Psoas muscle (tissue), 8 donors: Measurements from ENCODE around the gene PXK. TPM values are rescaled to one million over a fixed set of nuclear protein-coding genes. Genes with fewer than 3 reads are reported as not detected.
A peak's percentile ranks its signal among the peaks of the same experiment; 100 is the strongest.

ENCODE experiments used
- ATAC-seq, 4 donors: fragments of 200-7000 bp; cut with Tn5 transposase; one replicate each; pipeline ENCODE4 v1.9.1; 2020; ENCODE audit warnings: moderate library complexity in 3 of 4, mild to moderate bottlenecking in 2 of 4
- DNase-seq, 2 donors: peaks; one replicate each; pipeline ENCODE4 v3.0.0-alpha.2; 2020
- H3K27ac ChIP-seq: fragments of 200-600 bp; one replicate; pipeline ENCODE4 v1.8.0; 2022
- H3K27me3 ChIP-seq, 3 donors: fragments of 200-600 bp in 1 of 3; one replicate each; pipeline versions ENCODE4 v1.6.1 to v1.8.0; 2013 to 2022; ENCODE audit warnings: low read length in 2 of 3, mild to moderate bottlenecking in 2 of 3, moderate library complexity in 1 of 3; ENCODE audit not compliant: insufficient read depth in 3 of 3
- H3K36me3 ChIP-seq, 2 donors: fragments of 200-600 bp in 1 of 2; one replicate each; pipeline versions ENCODE4 v1.6.1 to v1.8.0; 2013 to 2022; ENCODE audit warnings: low read depth in 1 of 2, mild to moderate bottlenecking in 1 of 2, moderate library complexity in 1 of 2; ENCODE audit not compliant: insufficient read depth in 1 of 2
- H3K4me1 ChIP-seq: fragments of 200-600 bp; one replicate; pipeline ENCODE4 v1.8.0; 2022
- H3K4me3 ChIP-seq: fragments of 200-600 bp; one replicate; pipeline ENCODE4 v1.8.0; 2022; ENCODE audit warnings: mild to moderate bottlenecking
- H3K9me3 ChIP-seq: fragments of 200-600 bp; one replicate; pipeline ENCODE4 v1.8.0; 2022
- WGBS, 3 donors: extraction: QIAGEN DNeasy Blood & Tissue Kit; methylation state at CpG; one replicate each; pipeline versions ENCODE4 v1.1.6 to v1.1.7; 2013; 5-methylcytosine and 5-hydroxymethylcytosine counted together
- intact Hi-C, 2 donors: fragments of 100-400 bp; cut with DNase I; formaldehyde crosslinking; loops; one replicate each; pipeline versions ENCODE4 v1.11.0 to v1.14.2; 2022
- polyA plus RNA-seq, 3 donors: library from polyadenylated mRNA; stranded (reverse); fragments of 200-250 nt; gene quantifications; one replicate each; pipeline ENCODE4 v1.2.3, GENCODE V29; 2013
- total RNA-seq, 4 donors: library from RNA; stranded (reverse); fragmentation: NEBNext Ultra II Directional in 2 of 4; extraction: Animal tissue kit (Norgen Biotek cat#: 25700) in 2 of 4; gene quantifications; one replicate each; pipeline versions ENCODE4 v1.2.1 to v1.2.4, GENCODE V29; 2021 to 2023
- TF ChIP-seq, protein P1 (sequence below): fragments of 200-600 bp; IDR thresholded peaks from one replicate; pipeline ENCODE4 v1.8.0; 2022; ENCODE audit warnings: antibody characterized with exemption
- donor health status: healthy with polysubstance abuse.
- donor health status: DM: no; HTN: no; CAD: no; lungs with moderate emphysema.
- donor health status: Bipolar disorder and iron deficiency.
- donor health status: healthy.
- donor health status: DM: yes; HTN: yes; CAD: no.
- donor health status: DM: no; HTN: no; CAD: no.
- donor health status: DM: no; HTN: no; CAD: no.
- donor health status: DM: yes; HTN: yes; CAD: no.

PXK gene
- total and polyA plus RNA-seq, 7 donors = 3.4 to 17.5 (median 15.5) TPM

DNA sequence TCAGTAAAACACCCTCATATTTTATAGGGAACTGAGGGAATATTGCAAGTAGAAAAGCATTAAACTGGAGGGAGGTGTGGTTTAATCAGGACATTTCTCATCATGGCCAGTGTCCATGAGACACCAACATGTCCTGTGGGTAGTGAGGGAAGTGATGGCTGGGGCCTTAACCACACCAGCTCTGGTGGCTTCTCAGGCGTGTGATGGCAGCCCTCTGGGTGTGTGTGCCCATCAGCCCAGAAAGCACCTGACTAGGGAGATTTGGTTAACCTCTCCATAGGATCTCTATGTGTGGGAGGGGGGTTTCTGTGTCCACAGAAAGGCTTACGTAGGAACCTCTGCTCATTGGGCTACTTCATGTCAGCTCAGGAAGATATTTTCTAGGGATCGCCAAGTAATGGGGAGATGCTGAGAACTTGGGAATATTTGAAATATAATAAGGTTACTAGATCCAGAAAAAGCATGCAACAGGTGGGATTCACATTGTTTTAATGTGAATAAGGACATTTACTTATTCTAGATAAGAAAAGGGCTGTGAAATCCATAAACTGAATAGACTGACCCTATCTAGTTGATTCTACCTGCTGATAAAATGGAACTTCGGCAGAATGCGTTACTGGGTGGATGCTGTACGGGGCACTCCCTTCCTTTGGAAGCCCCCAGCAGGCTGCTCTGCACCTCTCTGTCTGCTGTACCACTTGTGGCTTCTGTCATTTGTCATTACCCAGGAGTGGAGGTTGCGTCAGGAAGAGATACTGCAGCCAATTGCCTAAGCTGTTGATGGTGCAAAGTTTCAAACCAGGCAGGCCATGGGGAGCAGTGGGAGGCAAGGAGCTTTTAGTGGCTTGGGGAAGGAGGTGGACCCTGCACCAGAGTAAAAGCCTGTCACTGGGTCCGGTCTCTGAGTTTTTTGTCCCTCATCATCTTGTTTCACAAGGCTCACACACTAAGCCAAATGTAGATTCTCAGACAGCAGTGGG, 79.4 kb downstream of the PXK start:
- ATAC-seq = peak in 2 of 4 donors; percentile 43 to 52
- no peaks in the 10 kb centered on the region for H3K27me3 ChIP-seq
- no peak for DNase-seq
- no peak overlapping the region for H3K27ac ChIP-seq
- peaks cover 11 to 66% of the 10 kb centered on the region in 2 donors for H3K36me3 ChIP-seq
- H3K9me3 ChIP-seq = no peaks in the 10 kb centered on the region
- H3K4me3 ChIP-seq = no peak overlapping the region
- no peaks in the 10 kb centered on the region for H3K4me1 ChIP-seq
- intact Hi-C loops = loop anchor here (5.0 to 10.0 kb wide), 3 partner anchors 80 to 235 kb away; partner anchors contain the start of gene PXK (in 1 of the 2)
- 68 to 85% (median 78%) methylated on average over 8 of the region's 8 CpGs for WGBS, 3 donors
- TF ChIP-seq, protein P1, sequence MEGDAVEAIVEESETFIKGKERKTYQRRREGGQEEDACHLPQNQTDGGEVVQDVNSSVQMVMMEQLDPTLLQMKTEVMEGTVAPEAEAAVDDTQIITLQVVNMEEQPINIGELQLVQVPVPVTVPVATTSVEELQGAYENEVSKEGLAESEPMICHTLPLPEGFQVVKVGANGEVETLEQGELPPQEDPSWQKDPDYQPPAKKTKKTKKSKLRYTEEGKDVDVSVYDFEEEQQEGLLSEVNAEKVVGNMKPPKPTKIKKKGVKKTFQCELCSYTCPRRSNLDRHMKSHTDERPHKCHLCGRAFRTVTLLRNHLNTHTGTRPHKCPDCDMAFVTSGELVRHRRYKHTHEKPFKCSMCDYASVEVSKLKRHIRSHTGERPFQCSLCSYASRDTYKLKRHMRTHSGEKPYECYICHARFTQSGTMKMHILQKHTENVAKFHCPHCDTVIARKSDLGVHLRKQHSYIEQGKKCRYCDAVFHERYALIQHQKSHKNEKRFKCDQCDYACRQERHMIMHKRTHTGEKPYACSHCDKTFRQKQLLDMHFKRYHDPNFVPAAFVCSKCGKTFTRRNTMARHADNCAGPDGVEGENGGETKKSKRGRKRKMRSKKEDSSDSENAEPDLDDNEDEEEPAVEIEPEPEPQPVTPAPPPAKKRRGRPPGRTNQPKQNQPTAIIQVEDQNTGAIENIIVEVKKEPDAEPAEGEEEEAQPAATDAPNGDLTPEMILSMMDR = no peak

DNA sequence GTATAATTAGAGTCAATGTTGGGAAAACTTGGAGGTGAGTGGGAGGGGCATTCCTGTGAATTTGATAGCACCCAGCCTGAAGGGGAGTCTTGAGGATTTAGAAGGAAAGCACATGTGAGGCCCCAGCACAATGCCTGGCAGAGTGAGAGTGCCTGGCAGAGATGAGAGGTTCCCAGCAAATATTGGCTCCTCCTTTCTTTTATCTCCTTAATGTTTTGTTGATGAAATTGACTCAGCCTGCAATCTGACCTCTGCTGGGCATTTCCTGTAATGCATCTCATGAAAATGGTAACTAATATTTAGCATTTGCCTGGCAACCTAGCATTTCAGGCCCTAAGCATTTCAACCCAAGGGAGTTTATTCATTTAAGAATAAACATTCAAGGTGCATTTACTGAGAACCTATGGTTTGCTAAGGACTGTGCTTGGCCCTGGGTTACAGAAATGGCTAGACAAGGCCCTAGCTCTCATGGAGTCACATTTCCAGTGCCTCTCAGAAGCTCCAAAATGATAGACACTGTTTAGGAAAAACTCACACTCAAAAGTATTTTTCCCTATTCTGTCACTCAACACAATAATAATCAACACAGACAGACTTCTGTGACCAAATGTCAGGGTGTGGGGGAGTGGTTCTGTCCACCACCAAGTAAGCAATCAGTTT, 82.0 kb downstream of the PXK start:
- TF ChIP-seq, protein P1 = peak; percentile 78
- peak; percentile 59 to 75 (median 68) for ATAC-seq
- no peaks in the 10 kb centered on the region for H3K27me3 ChIP-seq
- H3K27ac ChIP-seq = no peak overlapping the region
- H3K4me1 ChIP-seq = no peaks in the 10 kb centered on the region
- DNase-seq = peak in 1 of 2 donors; percentile 40
- peaks cover 3 to 56% of the 10 kb centered on the region in 2 donors for H3K36me3 ChIP-seq
- no peak overlapping the region for H3K4me3 ChIP-seq
- intact Hi-C loops = loop anchor here (2.0 to 10.0 kb wide), 4 partner anchors 82 to 237 kb away; partner anchors contain the start of gene PXK (in 1 of the 2)
- no peaks in the 10 kb centered on the region for H3K9me3 ChIP-seq

DNA sequence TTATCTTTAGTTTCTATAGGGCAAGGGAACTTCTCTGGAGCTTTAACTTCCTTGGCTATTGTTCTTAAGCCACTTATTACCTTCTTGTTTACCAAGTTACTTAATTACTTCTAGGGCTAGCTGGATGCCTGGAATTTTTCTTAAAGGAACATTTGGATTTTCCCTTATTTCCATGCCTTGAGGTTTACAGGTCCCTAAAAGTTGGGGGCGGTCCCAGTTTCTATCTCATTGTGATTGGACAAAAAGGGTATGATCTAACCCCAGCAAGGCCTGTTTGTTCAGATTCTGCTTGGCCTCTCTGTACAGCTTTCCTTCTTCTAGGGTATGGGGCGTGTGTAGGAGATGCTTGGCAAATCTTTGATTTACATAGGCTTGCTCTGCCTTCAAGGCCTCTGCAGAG, 83.5 kb downstream of the PXK start:
- DNase-seq = no peak
- peaks cover 3 to 51% of the 10 kb centered on the region in 2 donors for H3K36me3 ChIP-seq
- no peaks in the 10 kb centered on the region for H3K4me1 ChIP-seq
- no peak overlapping the region for H3K4me3 ChIP-seq
- H3K27ac ChIP-seq = no peak overlapping the region
- no peaks in the 10 kb centered on the region for H3K27me3 ChIP-seq
- no peaks in the 10 kb centered on the region for H3K9me3 ChIP-seq
- TF ChIP-seq, protein P1 = no peak
- no peak for ATAC-seq
- intact Hi-C loops = loop anchor here in 1 of 2 donors (10.0 kb wide), 1 partner anchor 231 kb away; no protein-coding TSS in a partner anchor
- 95 to 98% (median 96%) methylated on average over 2 of the region's 2 CpGs for WGBS, 3 donors

DNA sequence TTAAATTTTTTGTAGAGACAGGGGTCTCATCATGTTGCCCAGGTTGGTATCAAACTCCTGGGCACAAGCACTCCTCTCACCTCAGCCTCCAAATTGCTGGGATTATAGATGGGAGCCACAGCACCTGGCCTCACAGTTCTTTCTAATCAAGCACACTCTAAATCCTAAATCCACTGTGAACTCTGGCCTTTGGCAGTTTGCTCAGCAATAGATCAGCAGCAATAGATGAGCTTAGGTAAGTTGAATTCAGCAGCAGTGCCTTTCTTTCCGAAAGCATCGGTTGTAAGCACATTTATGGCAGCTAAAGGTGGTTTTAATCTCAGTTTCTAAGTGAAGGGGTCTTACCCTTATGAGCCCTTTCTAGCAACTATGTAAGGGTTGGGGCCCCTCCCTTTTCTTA, 84.4 kb downstream of the PXK start:
- Histone ChIP-seq H3K4me3 (no peak overlapping the region), H3K4me1 (no peaks in the 10 kb centered on the region), H3K27me3 (no peaks in the 10 kb centered on the region), H3K9me3 (no peaks in the 10 kb centered on the region), H3K36me3 (peaks cover 3 to 50% of the 10 kb centered on the region in 2 donors), H3K27ac (no peak overlapping the region)
- ATAC-seq = no peak
- intact Hi-C loops = loop anchor here in 1 of 2 donors (10.0 kb wide), 1 partner anchor 232 kb away; no protein-coding TSS in a partner anchor
- 78 to 86% (median 85%) methylated on average over 2 of the region's 2 CpGs for WGBS, 3 donors
- TF ChIP-seq, protein P1 = no peak
- DNase-seq = no peak
